Measurements from ENCODE around the gene SUGT1. TPM values are rescaled to one million over a fixed set of nuclear protein-coding genes. Genes with fewer than 3 reads are reported as not detected.

Gene SUGT1
- total RNA-seq, 3 donors from 2014 or later (not counting 1 experiment from before 2014, with no cell fraction given): 27.4 to 34.4 (median 29.7) TPM

DNA sequence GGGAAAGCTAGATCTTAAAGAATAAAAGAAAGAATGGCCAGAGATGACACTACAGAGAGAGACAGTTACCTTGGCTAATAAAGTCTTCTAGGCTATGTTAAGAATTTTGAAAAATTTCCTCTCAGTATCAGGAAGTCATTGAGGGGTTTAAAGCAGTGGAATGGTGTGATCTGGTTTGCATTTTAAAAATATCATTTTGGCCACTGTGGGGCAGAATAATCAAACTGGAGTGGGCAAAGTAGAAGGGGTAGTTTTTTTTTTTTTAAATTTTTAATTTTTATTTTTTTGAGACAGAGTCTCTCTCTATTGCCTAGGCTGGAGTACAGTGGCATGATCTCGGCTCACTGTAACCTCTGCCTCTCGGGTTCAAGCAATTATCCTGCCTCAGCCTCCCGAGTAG, 91.4 kb downstream of the SUGT1 start:
- ATAC-seq: no peak
- H3K36me3 Mint-ChIP-seq: no peaks in the 10 kb centered on the region
- DNase-seq: no peak
- no peaks in the 10 kb centered on the region for H3K36me3 ChIP-seq (ENCODE audit: control insufficient read depth, insufficient read depth, low read length)
- 100% methylated on average over 3 of the region's 3 CpGs for WGBS (ENCODE audit: insufficient coverage)
- intact Hi-C loops (cut with micrococcal nuclease): no loop called here
- H3K4me1 ChIP-seq (ENCODE audit: control insufficient read depth, insufficient read depth, low read length): peaks cover 5% of the 10 kb centered on the region
- TF ChIP-seq, protein P1, sequence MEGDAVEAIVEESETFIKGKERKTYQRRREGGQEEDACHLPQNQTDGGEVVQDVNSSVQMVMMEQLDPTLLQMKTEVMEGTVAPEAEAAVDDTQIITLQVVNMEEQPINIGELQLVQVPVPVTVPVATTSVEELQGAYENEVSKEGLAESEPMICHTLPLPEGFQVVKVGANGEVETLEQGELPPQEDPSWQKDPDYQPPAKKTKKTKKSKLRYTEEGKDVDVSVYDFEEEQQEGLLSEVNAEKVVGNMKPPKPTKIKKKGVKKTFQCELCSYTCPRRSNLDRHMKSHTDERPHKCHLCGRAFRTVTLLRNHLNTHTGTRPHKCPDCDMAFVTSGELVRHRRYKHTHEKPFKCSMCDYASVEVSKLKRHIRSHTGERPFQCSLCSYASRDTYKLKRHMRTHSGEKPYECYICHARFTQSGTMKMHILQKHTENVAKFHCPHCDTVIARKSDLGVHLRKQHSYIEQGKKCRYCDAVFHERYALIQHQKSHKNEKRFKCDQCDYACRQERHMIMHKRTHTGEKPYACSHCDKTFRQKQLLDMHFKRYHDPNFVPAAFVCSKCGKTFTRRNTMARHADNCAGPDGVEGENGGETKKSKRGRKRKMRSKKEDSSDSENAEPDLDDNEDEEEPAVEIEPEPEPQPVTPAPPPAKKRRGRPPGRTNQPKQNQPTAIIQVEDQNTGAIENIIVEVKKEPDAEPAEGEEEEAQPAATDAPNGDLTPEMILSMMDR (IDR thresholded peaks at IDR 0.05): no peak
- no peaks in the 10 kb centered on the region for H3K9me3 ChIP-seq (ENCODE audit: control insufficient read depth, insufficient read depth, low read length)
- no peak overlapping the region for H3K4me3 Mint-ChIP-seq
- H3K9me3 Mint-ChIP-seq: no peaks in the 10 kb centered on the region
- H3K4me1 Mint-ChIP-seq: peaks cover 0 to 5% of the 10 kb centered on the region in 2 donors
- H3K27ac Mint-ChIP-seq: no peak overlapping the region
- H3K27me3 Mint-ChIP-seq (ENCODE audit: low read depth in 2 of 2): peaks cover 43 to 45% of the 10 kb centered on the region in 2 donors
- H3K4me3 ChIP-seq (ENCODE audit: low read length): no peak overlapping the region
- no peak overlapping the region for H3K27ac ChIP-seq (ENCODE audit: low read length)
- peaks cover 11% of the 10 kb centered on the region for H3K27me3 ChIP-seq (ENCODE audit: control insufficient read depth, insufficient read depth, low read length)

DNA sequence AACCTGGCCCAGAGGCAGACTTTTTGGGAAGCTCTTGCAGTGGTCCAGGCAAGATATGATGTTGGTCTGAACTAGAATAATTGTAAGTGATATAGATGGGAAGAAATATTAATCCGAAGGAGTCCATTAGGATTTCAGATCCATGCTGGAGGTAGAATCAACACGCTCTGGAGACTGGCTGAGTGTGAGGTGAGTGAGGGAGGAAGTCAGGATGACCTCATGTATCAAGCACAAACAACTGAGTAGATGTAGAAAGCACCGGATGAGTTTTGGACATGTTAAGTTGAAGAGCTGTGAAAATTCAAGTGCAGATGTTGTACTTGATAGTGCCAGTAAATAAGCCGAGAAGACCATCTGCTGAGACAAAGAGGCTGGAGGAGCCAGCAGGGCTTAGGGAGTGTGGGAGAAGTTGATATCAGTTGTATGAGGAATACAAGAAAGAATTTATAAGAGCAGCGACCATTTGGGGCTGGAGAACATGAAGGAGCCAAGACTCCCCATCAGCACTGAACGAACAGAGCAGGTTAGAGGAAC, 92.3 kb downstream of the SUGT1 start:
- Histone ChIP-seq H3K4me3 (ENCODE audit: low read length) (no peak overlapping the region), H3K27me3 (ENCODE audit: control insufficient read depth, insufficient read depth, low read length) (peaks cover 3% of the 10 kb centered on the region), H3K36me3 (ENCODE audit: control insufficient read depth, insufficient read depth, low read length) (no peaks in the 10 kb centered on the region), H3K9me3 (ENCODE audit: control insufficient read depth, insufficient read depth, low read length) (no peaks in the 10 kb centered on the region), H3K4me1 (ENCODE audit: control insufficient read depth, insufficient read depth, low read length) (no peaks in the 10 kb centered on the region), H3K27ac (ENCODE audit: low read length) (no peak overlapping the region)
- intact Hi-C loops (cut with micrococcal nuclease): no loop called here
- ATAC-seq (no peak), DNase-seq (no peak)
- WGBS (ENCODE audit: insufficient coverage): 80% methylated on average over 6 of the region's 6 CpGs
- Mint-ChIP-seq H3K27me3 (ENCODE audit: low read depth in 2 of 2) (peaks cover 38 to 39% of the 10 kb centered on the region in 2 donors), H3K27ac (no peak overlapping the region), H3K4me3 (no peak overlapping the region), H3K36me3 (no peaks in the 10 kb centered on the region), H3K4me1 (peaks cover 0 to under 1% of the 10 kb centered on the region in 2 donors), H3K9me3 (no peaks in the 10 kb centered on the region)
- TF ChIP-seq, protein P1 (IDR thresholded peaks at IDR 0.05): no peak

DNA sequence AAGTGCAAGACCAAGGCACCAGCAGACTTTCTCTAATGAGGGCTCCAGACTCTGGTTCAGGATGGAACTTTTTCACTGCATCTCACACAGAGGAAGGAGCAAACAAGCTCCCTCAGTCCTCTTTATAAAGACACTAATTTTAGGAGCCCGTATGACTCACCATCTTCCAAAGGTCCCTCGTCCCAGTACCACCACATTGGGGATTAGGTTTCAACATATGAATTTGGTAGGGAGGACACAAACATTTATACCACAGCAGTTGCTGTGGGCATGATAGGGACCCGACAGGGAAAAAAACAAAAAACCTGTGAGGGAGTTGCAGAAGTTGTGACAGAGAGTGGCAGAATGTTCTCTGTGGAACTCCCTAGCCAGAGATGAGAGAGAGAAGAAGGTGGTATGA, 93.5 kb downstream of the SUGT1 start:
- no peaks in the 10 kb centered on the region for H3K9me3 Mint-ChIP-seq
- no peak for ATAC-seq
- no peaks in the 10 kb centered on the region for H3K36me3 Mint-ChIP-seq
- H3K4me1 Mint-ChIP-seq: no peaks in the 10 kb centered on the region
- TF ChIP-seq, protein P1 (IDR thresholded peaks at IDR 0.05): no peak
- H3K4me3 Mint-ChIP-seq: no peak overlapping the region
- intact Hi-C loops (cut with micrococcal nuclease): no loop called here
- Histone ChIP-seq H3K9me3 (ENCODE audit: control insufficient read depth, insufficient read depth, low read length) (no peaks in the 10 kb centered on the region), H3K4me3 (ENCODE audit: low read length) (no peak overlapping the region), H3K27ac (ENCODE audit: low read length) (no peak overlapping the region), H3K36me3 (ENCODE audit: control insufficient read depth, insufficient read depth, low read length) (no peaks in the 10 kb centered on the region), H3K27me3 (ENCODE audit: control insufficient read depth, insufficient read depth, low read length) (peaks cover 3% of the 10 kb centered on the region), H3K4me1 (ENCODE audit: control insufficient read depth, insufficient read depth, low read length) (no peaks in the 10 kb centered on the region)
- DNase-seq: no peak
- no peak overlapping the region for H3K27ac Mint-ChIP-seq
- peaks cover 26 to 31% of the 10 kb centered on the region in 2 donors for H3K27me3 Mint-ChIP-seq (ENCODE audit: low read depth in 2 of 2)
- 77% methylated on average over 2 of the region's 3 CpGs for WGBS (ENCODE audit: insufficient coverage)

DNA sequence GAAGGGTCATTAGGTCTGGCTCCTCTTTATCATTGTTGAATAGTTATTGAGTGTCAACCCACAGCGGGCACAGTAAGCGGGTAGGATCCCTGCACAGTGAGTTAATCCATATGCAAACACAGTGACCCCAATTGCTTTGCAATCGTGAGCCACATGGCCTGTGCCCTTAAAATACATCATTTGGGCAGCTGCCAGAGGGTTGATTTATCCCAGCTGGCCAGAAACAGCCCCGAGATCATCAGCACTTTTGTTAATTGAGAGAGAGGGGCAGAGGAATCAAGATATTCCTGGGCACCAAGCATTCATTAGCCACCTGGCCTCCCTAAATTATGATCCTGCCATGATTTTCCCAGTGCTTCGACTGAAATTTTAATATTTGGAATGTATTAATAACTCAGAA, 96.8 kb downstream of the SUGT1 start:
- ATAC-seq: no peak
- peaks cover 0 to 14% of the 10 kb centered on the region in 2 donors for H3K27me3 Mint-ChIP-seq (ENCODE audit: low read depth in 2 of 2)
- no peaks in the 10 kb centered on the region for H3K36me3 Mint-ChIP-seq
- no peak overlapping the region for H3K27ac ChIP-seq (ENCODE audit: low read length)
- no peak overlapping the region for H3K4me3 Mint-ChIP-seq
- H3K4me1 Mint-ChIP-seq: no peaks in the 10 kb centered on the region
- TF ChIP-seq, protein P1 (IDR thresholded peaks at IDR 0.05): no peak
- no peaks in the 10 kb centered on the region for H3K36me3 ChIP-seq (ENCODE audit: control insufficient read depth, insufficient read depth, low read length)
- H3K9me3 ChIP-seq (ENCODE audit: control insufficient read depth, insufficient read depth, low read length): no peaks in the 10 kb centered on the region
- H3K9me3 Mint-ChIP-seq: no peaks in the 10 kb centered on the region
- H3K4me1 ChIP-seq (ENCODE audit: control insufficient read depth, insufficient read depth, low read length): no peaks in the 10 kb centered on the region
- H3K4me3 ChIP-seq (ENCODE audit: low read length): no peak overlapping the region
- H3K27ac Mint-ChIP-seq: no peak overlapping the region
- H3K27me3 ChIP-seq (ENCODE audit: control insufficient read depth, insufficient read depth, low read length): peaks cover 3% of the 10 kb centered on the region
- intact Hi-C loops (cut with micrococcal nuclease): no loop called here
- no peak for DNase-seq
- 56% methylated on average over 4 of the region's 5 CpGs for WGBS (ENCODE audit: insufficient coverage)
